Panc1 (cell line): Measurements from ENCODE around the gene DHRSX.

Experiments used
- CTCF ChIP-seq: fragments of 450-650 bp; IDR thresholded peaks from 2 replicates; pipeline ENCODE4 v1.5.1; 2017; ENCODE audit warnings: mild to moderate bottlenecking
- POLR2AphosphoS5 ChIP-seq: IDR thresholded peaks from 2 replicates; pipeline ENCODE4 v1.6.1; 2012; ENCODE audit warnings: mild to moderate bottlenecking, low read depth, low read length, moderate library complexity

GRCh38 chrX:2176733-2177132 lies 324.0 kb downstream of the DHRSX start:
- TF ChIP-seq CTCF (no peak), POLR2AphosphoS5 (no peak)
